NCI-H446 treated with DMSO at 0.1 percent for 48 hours (cell line): ENCODE data around the gene SPOPL.
"Not testable (repeated sequence)": the region's sequence is repeated elsewhere in the genome, so short reads cannot be mapped to it uniquely, and the experiment has no call there.

Source experiments
- DNase-seq: peaks from one replicate; lab custom pipeline; 2025; lab: John Stamatoyannopoulos, UW

Gene SPOPL

GRCh38 chr2:138523673-138524042, 22.1 kb downstream of the SPOPL start:
- DNase-seq: not testable (repeated sequence)

GRCh38 chr2:138524353-138524752, 22.8 kb downstream of the SPOPL start:
- DNase-seq: not testable (repeated sequence)

- DNase-seq: no peak
Measured at GRCh38 chr2:138531913-138532312, 30.3 kb downstream of the SPOPL start.

GRCh38 chr2:138534791-138535190, 33.2 kb downstream of the SPOPL start:
- DNase-seq: no peak

- DNase-seq: peak; percentile 40
Measured at GRCh38 chr2:138536302-138536701, 34.7 kb downstream of the SPOPL start.

GRCh38 chr2:138536740-138537139, 35.2 kb downstream of the SPOPL start:
- DNase-seq: no peak

- no peak for DNase-seq
Measured at GRCh38 chr2:138537170-138537915, 35.8 kb downstream of the SPOPL start.

- not testable (repeated sequence) for DNase-seq
Measured at GRCh38 chr2:138544206-138544605, 42.6 kb downstream of the SPOPL start.

GRCh38 chr2:138548796-138549195, 47.2 kb downstream of the SPOPL start:
- DNase-seq: no peak

- no peak for DNase-seq
Measured at GRCh38 chr2:138550172-138550571, 48.6 kb downstream of the SPOPL start.

GRCh38 chr2:138550670-138551287, 49.2 kb downstream of the SPOPL start:
- DNase-seq: no peak

GRCh38 chr2:138554123-138554522, 52.6 kb downstream of the SPOPL start:
- no peak for DNase-seq

GRCh38 chr2:138559641-138560040, 58.1 kb downstream of the SPOPL start:
- no peak for DNase-seq

- no peak for DNase-seq
Measured at GRCh38 chr2:138564586-138565229, 63.1 kb downstream of the SPOPL start.

GRCh38 chr2:138565230-138565598, 63.6 kb downstream of the SPOPL start:
- DNase-seq: no peak

GRCh38 chr2:138572318-138572717, 70.7 kb downstream of the SPOPL start:
- DNase-seq: no peak

- DNase-seq: no peak
Measured at GRCh38 chr2:138577066-138577465, 75.5 kb downstream of the SPOPL start.

- no peak for DNase-seq
Measured at GRCh38 chr2:138579556-138579955, 78.0 kb downstream of the SPOPL start.

GRCh38 chr2:138581909-138582308, 80.3 kb downstream of the SPOPL start:
- DNase-seq: no peak

- no peak for DNase-seq
Measured at GRCh38 chr2:138589663-138590062, 88.1 kb downstream of the SPOPL start.

- DNase-seq: no peak
Measured at GRCh38 chr2:138596403-138596802, 94.8 kb downstream of the SPOPL start.

GRCh38 chr2:138600732-138601457, 99.3 kb downstream of the SPOPL start:
- no peak for DNase-seq
